Keratinocyte (primary cell): Measurements from ENCODE around the gene NLGN4X. TPM values are rescaled to one million over a fixed set of nuclear protein-coding genes. Genes with fewer than 3 reads are reported as not detected.

Experiments used
- DNase-seq: peaks from one replicate; pipeline ENCODE4 v3.0.0-alpha.2; 2011; ENCODE audit warnings: low read depth, missing footprints, low spot score
- FAIRE-seq: peaks from 2 replicates; lab custom pipeline; 2011; peaks lifted over from hg19 to GRCh38; lab: Jason Lieb, UNC
- H2AFZ ChIP-seq: 2 replicates; pipeline ENCODE4 v1.6.0; 2012; ENCODE audit warnings: low read length, control low read depth, inconsistent platforms; ENCODE audit not compliant: control insufficient read depth
- H3K27ac ChIP-seq: 2 replicates; pipeline ENCODE4 v1.5.1; 2011; ENCODE audit warnings: low read length; ENCODE audit not compliant: control insufficient read depth, insufficient read depth
- H3K27me3 ChIP-seq: 3 replicates; pipeline ENCODE4 v1.6.0; 2011; ENCODE audit warnings: low read length; ENCODE audit not compliant: control insufficient read depth, insufficient read depth; ENCODE audit errors: extremely low read depth
- H3K36me3 ChIP-seq, 2 experiments: 2 replicates in 1 of 2; 3 replicates in 1 of 2; pipeline ENCODE4 v1.5.1; 2011; ENCODE audit warnings: low read length in 2 of 2, mild to moderate bottlenecking in 1 of 2; ENCODE audit not compliant: control insufficient read depth in 2 of 2, insufficient read depth in 2 of 2; ENCODE audit errors: extremely low read depth in 1 of 2
- H3K4me1 ChIP-seq: 3 replicates; pipeline ENCODE4 v1.5.1; 2011; ENCODE audit warnings: low read length; ENCODE audit not compliant: control insufficient read depth, insufficient read depth; ENCODE audit errors: extremely low read depth
- H3K4me2 ChIP-seq: 3 replicates; pipeline ENCODE4 v1.6.0; 2011; ENCODE audit warnings: low read depth, low read length; ENCODE audit not compliant: control insufficient read depth, insufficient read depth; ENCODE audit errors: extremely low read depth
- H3K4me3 ChIP-seq, 3 experiments: fragments of 200-600 bp in 1 of 3; sonication (generic) in 1 of 3; 2 replicates in 2 of 3; 3 replicates in 1 of 3; pipeline ENCODE4 v1.5.1; 2011 to 2016; ENCODE audit warnings: low read length in 3 of 3, mild to moderate bottlenecking in 3 of 3, control low read depth in 2 of 3, inconsistent platforms in 1 of 3, low read depth in 1 of 3, mixed read lengths in 1 of 3, mixed run types in 1 of 3, moderate library complexity in 1 of 3; ENCODE audit not compliant: control insufficient read depth in 2 of 3, insufficient read depth in 2 of 3; ENCODE audit errors: extremely low read depth in 1 of 3
- H3K79me2 ChIP-seq: 2 replicates; pipeline ENCODE4 v1.6.0; 2012; ENCODE audit warnings: low read length; ENCODE audit not compliant: control insufficient read depth, insufficient read depth
- H3K9ac ChIP-seq: 3 replicates; pipeline ENCODE4 v1.6.0; 2011; ENCODE audit warnings: low read length; ENCODE audit not compliant: control insufficient read depth, insufficient read depth; ENCODE audit errors: extremely low read depth
- H3K9me1 ChIP-seq: 3 replicates; pipeline ENCODE4 v1.6.0; 2011; ENCODE audit warnings: low read length; ENCODE audit not compliant: control insufficient read depth, insufficient read depth; ENCODE audit errors: extremely low read depth
- H3K9me3 ChIP-seq: 2 replicates; pipeline ENCODE4 v1.5.1; 2012; ENCODE audit warnings: low read depth, low read length; ENCODE audit not compliant: control insufficient read depth
- H4K20me1 ChIP-seq: 3 replicates; pipeline ENCODE4 v1.6.0; 2011; ENCODE audit warnings: low read length; ENCODE audit not compliant: control insufficient read depth, insufficient read depth; ENCODE audit errors: extremely low read depth
- CTCF ChIP-seq, 3 experiments: IDR thresholded peaks in 1 of 3; conservative IDR thresholded peaks in 1 of 3; optimal IDR thresholded peaks in 1 of 3; 2 replicates in 2 of 3; 3 replicates in 1 of 3; pipeline versions ENCODE3 to v1.5.1; 2011; ENCODE audit warnings: low read length in 3 of 3, mild to moderate bottlenecking in 3 of 3, moderate library complexity in 2 of 3, control low read depth in 1 of 3, inconsistent platforms in 1 of 3; ENCODE audit not compliant: insufficient read depth in 2 of 3; ENCODE audit errors: extremely low read depth in 1 of 3
- EZH2 ChIP-seq: IDR thresholded peaks from one replicate; pipeline ENCODE4 v1.6.1; 2012; ENCODE audit warnings: inconsistent platforms, mild to moderate bottlenecking, low read length, moderate library complexity
- dilution Hi-C: fragments of 300-500 bp; cut with MboI; formaldehyde crosslinking; loops from one replicate; pipeline ENCODE4 v1.7.0; 2020; ENCODE audit warnings: low sequenced_read_pairs; ENCODE audit not compliant: extremely low pct_ligation_motif_present
- polyA plus RNA-seq, 5 experiments: library from polyadenylated mRNA; depleted of rRNA in 3 of 5; stranded (reverse) in 3 of 5; stranded (forward) in 1 of 5; unstranded in 1 of 5; fragments of >200 nt; gene quantifications; 1 replicate in 1 of 5; 2 replicates in 3 of 5; 3 replicates in 1 of 5; pipeline versions ENCODE4 v1.2.1 to v1.2.3, GENCODE V29; 2011 to 2012; ENCODE audit warnings: missing spikeins in 2 of 5, low read depth in 1 of 5, low replicate concordance in 1 of 5
- small RNA-seq, 3 experiments: library from RNA; depleted of rRNA; stranded (forward); fragments of <200 nt; gene quantifications; one replicate each; pipeline ENCODE3, GENCODE V24; 2012; ENCODE audit warnings: low read depth in 3 of 3, low replicate concordance in 1 of 3; ENCODE audit not compliant: insufficient read length in 3 of 3

NLGN4X gene
- polyA plus RNA-seq, 1 donor (not counting 4 experiments of a cell fraction or from before 2014, with no cell fraction given) = 2.0 TPM

- no peak for DNase-seq
- no peak for FAIRE-seq
- Histone ChIP-seq H3K79me2 (no peaks in the 10 kb centered on the region), H3K9ac (no peak overlapping the region), H3K27ac (no peak overlapping the region), H3K36me3 (no peaks in the 10 kb centered on the region), H3K9me1 (no peaks in the 10 kb centered on the region), H3K9me3 (no peaks in the 10 kb centered on the region), H3K4me3 (no peak overlapping the region), H4K20me1 (no peaks in the 10 kb centered on the region), H3K4me2 (no peak overlapping the region), H3K27me3 (no peaks in the 10 kb centered on the region), H2AFZ (no peak overlapping the region), H3K4me1 (no peaks in the 10 kb centered on the region)
- dilution Hi-C loops = no loop called here
- TF ChIP-seq EZH2 (no peak), CTCF (optimal IDR thresholded peaks at IDR 0.05 in 1 of 3, IDR thresholded peaks at IDR 0.05 in 1 of 3, conservative IDR thresholded peaks at IDR 0.05 in 1 of 3; ENCODE audit: extremely low read depth in 1 of 3, insufficient read depth in 2 of 3, low read length in 3 of 3) (no peak)
Observed at GRCh38 chrX:5842601-5843000, 386.1 kb downstream of the NLGN4X start.

Small RNA genes within 50 kb of the gene (small RNA-seq; reads per million reads assigned to genes)
- 0 reads per million in 3 experiments for gene RF00322
